WERI-Rb-1 (cell line): ENCODE data around the gene SRCIN1.
"Not testable (repeated sequence)": the region's sequence is repeated elsewhere in the genome, so short reads cannot be mapped to it uniquely, and the experiment has no call there.

Experiments used
- DNase-seq: peaks from one replicate; pipeline ENCODE4 v3.0.0-alpha.2; 2020
- H3K27ac ChIP-seq: fragments of 250-450 bp; sonication (Bioruptor Pico); 2 replicates; pipeline ENCODE4 v1.5.1; 2020; ENCODE audit warnings: mild to moderate bottlenecking, moderate library complexity
- H3K27me3 ChIP-seq: fragments of 250-450 bp; sonication (Bioruptor Pico); 2 replicates; pipeline ENCODE4 v1.5.1; 2021; ENCODE audit warnings: mild to moderate bottlenecking, low read depth, moderate library complexity; ENCODE audit not compliant: insufficient read depth, severe bottlenecking
- H3K36me3 ChIP-seq: fragments of 250-450 bp; sonication (Bioruptor Pico); 2 replicates; pipeline ENCODE4 v1.5.1; 2020; ENCODE audit warnings: mild to moderate bottlenecking, moderate library complexity
- H3K4me3 ChIP-seq: 2 replicates; pipeline ENCODE4 v1.5.1; 2011; ENCODE audit warnings: low read depth, mild to moderate bottlenecking, control low read depth, low read length
- H3K9me3 ChIP-seq: fragments of 250-450 bp; sonication (Bioruptor Pico); 2 replicates; pipeline ENCODE4 v1.5.1; 2021; ENCODE audit warnings: mild to moderate bottlenecking, moderate library complexity; ENCODE audit not compliant: severe bottlenecking
- CTCF ChIP-seq: IDR thresholded peaks from 2 replicates; pipeline ENCODE4 v1.5.1; 2011; ENCODE audit warnings: low read depth, mild to moderate bottlenecking, control low read depth, inconsistent platforms, low read length

SRCIN1 gene

GRCh38 chr17:38498353-38498752, 107.4 kb downstream of the SRCIN1 start:
- Histone ChIP-seq H3K27me3 (no peaks in the 10 kb centered on the region), H3K4me3 (no peak overlapping the region), H3K27ac (no peak overlapping the region), H3K36me3 (no peaks in the 10 kb centered on the region), H3K9me3 (peaks cover 3% of the 10 kb centered on the region)
- DNase-seq: no peak
- TF ChIP-seq CTCF: no peak

- not testable (repeated sequence) for H3K36me3 ChIP-seq, H3K9me3 ChIP-seq, H3K27me3 ChIP-seq, H3K4me3 ChIP-seq, DNase-seq, H3K27ac ChIP-seq
These were observed 108.1 kb downstream of the SRCIN1 start for GRCh38 chr17:38497656-38498055.

- not testable (repeated sequence) for DNase-seq, H3K36me3 ChIP-seq, H3K27ac ChIP-seq, H3K4me3 ChIP-seq, H3K27me3 ChIP-seq, H3K9me3 ChIP-seq
These were observed 111.6 kb downstream of the SRCIN1 start for GRCh38 chr17:38494152-38494551.

- H3K27me3 ChIP-seq, H3K36me3 ChIP-seq, H3K27ac ChIP-seq, H3K4me3 ChIP-seq, H3K9me3 ChIP-seq: not testable (repeated sequence)
- DNase-seq: peak; percentile 92
- peak; percentile 78 for TF ChIP-seq CTCF
These were observed 113.4 kb downstream of the SRCIN1 start for GRCh38 chr17:38492067-38493040.

- not testable (repeated sequence) for H3K27me3 ChIP-seq, H3K9me3 ChIP-seq, H3K36me3 ChIP-seq, H3K4me3 ChIP-seq, H3K27ac ChIP-seq, DNase-seq
These were observed 114.2 kb downstream of the SRCIN1 start for GRCh38 chr17:38491346-38492066.

GRCh38 chr17:38489774-38490173, 116.0 kb downstream of the SRCIN1 start:
- H3K27ac ChIP-seq, H3K4me3 ChIP-seq, DNase-seq, H3K36me3 ChIP-seq, H3K27me3 ChIP-seq, H3K9me3 ChIP-seq: not testable (repeated sequence)

GRCh38 chr17:38485681-38486298, 120.0 kb downstream of the SRCIN1 start:
- H3K36me3 ChIP-seq, H3K27me3 ChIP-seq, DNase-seq, H3K27ac ChIP-seq, H3K4me3 ChIP-seq, H3K9me3 ChIP-seq: not testable (repeated sequence)

GRCh38 chr17:38485146-38485468, 120.6 kb downstream of the SRCIN1 start:
- Histone ChIP-seq H3K27ac (no peak overlapping the region), H3K4me3 (no peak overlapping the region), H3K9me3 (no peaks in the 10 kb centered on the region), H3K36me3 (no peaks in the 10 kb centered on the region), H3K27me3 (no peaks in the 10 kb centered on the region)
- no peak for DNase-seq
- no peak for TF ChIP-seq CTCF
